LNCAP (cell line): ENCODE measurements around the gene ZFHX2.

Experiments
- CTCF ChIP-seq: fragments of 450-650 bp; IDR thresholded peaks from 2 replicates; pipeline ENCODE4 v1.5.1; 2017; ENCODE audit warnings: mild to moderate bottlenecking

ZFHX2 gene

GRCh38 chr14:23528555-23528954 lies 23.0 kb downstream of the ZFHX2 start:
- peak; percentile 30 for TF ChIP-seq CTCF

GRCh38 chr14:23525611-23526010 lies 26.0 kb downstream of the ZFHX2 start:
- no peak for TF ChIP-seq CTCF

- TF ChIP-seq CTCF: no peak
Measured at GRCh38 chr14:23524954-23525353, 26.6 kb downstream of the ZFHX2 start.

- no peak for TF ChIP-seq CTCF
Measured at GRCh38 chr14:23523229-23524016, 28.1 kb downstream of the ZFHX2 start.

GRCh38 chr14:23522643-23523198 lies 28.8 kb downstream of the ZFHX2 start:
- no peak for TF ChIP-seq CTCF

- no peak for TF ChIP-seq CTCF
Measured at GRCh38 chr14:23521785-23522640, 29.6 kb downstream of the ZFHX2 start.

- TF ChIP-seq CTCF: no peak
Measured at GRCh38 chr14:23520899-23521533, 30.5 kb downstream of the ZFHX2 start.
